ENCODE measurements around the gene LAMA2. TPM values are rescaled to one million over a fixed set of nuclear protein-coding genes. Genes with fewer than 3 reads are reported as not detected.

LAMA2 gene
- total RNA-seq, 1 experiment from 2014 or later, result 8.2 TPM

GRCh38 chr6:129292836-129293235, 409.9 kb downstream of the LAMA2 start:
- BruUV-seq (replicated peaks), result no TSS peak
- DNase-seq (ENCODE audit: low read depth, low spot score) (no peak), ATAC-seq (no peak)
- no peaks in the 10 kb centered on the region for H3K79me2 ChIP-seq (ENCODE audit: insufficient read depth, low read length)
- H3K27me3 ChIP-seq (ENCODE audit: insufficient read depth, low read length), result no peaks in the 10 kb centered on the region
- no peak overlapping the region for H3K4me3 ChIP-seq (replicated peaks in 1 of 2; ENCODE audit: low read depth in 1 of 2, low read length in 2 of 2)
- no peak overlapping the region for H3K4me2 ChIP-seq (ENCODE audit: low read length)
- H3K27ac ChIP-seq (ENCODE audit: low read depth, low read length), result no peak overlapping the region
- intact Hi-C loops (cut with micrococcal nuclease), result no loop called here
- no peaks in the 10 kb centered on the region for H3K4me1 ChIP-seq (ENCODE audit: control insufficient read depth in 1 of 2, insufficient read depth in 2 of 2, low read length in 2 of 2)
- H3K9me2 ChIP-seq (ENCODE audit: insufficient read depth), result peaks cover 2% of the 10 kb centered on the region; the same call in 1 of the 2 replicates
- RAD21 ChIA-PET (ENCODE audit: low non-redundant PET in 1 of 2, low total read pairs in 2 of 2, uncharacterized antibody in 2 of 2, unreplicated experiment in 2 of 2), result no interaction called here
- no peaks in the 10 kb centered on the region for H3K9me3 ChIP-seq (ENCODE audit: control insufficient read depth in 1 of 2, insufficient read depth in 1 of 2, low read depth in 1 of 2, low read length in 2 of 2)
- POLR2A ChIA-PET, result no interaction called here
- no peak overlapping the region for H2AFZ ChIP-seq (ENCODE audit: low read depth, low read length, poor library complexity, severe bottlenecking)
- CTCF ChIA-PET, result no interaction called here
- H3K9ac ChIP-seq (ENCODE audit: low read length), result no peak overlapping the region
- no peaks in the 10 kb centered on the region for H4K20me1 ChIP-seq (ENCODE audit: insufficient read depth)
- TF ChIP-seq FOSL1 (IDR thresholded peaks at IDR 0.05; ENCODE audit: low read depth) (no peak), JUND (IDR thresholded peaks at IDR 0.05) (no peak), EGR1 (IDR thresholded peaks at IDR 0.05; ENCODE audit: low read depth) (no peak), RAD21 (IDR thresholded peaks at IDR 0.05; ENCODE audit: low read depth) (no peak)
- no peaks in the 10 kb centered on the region for H3K36me3 ChIP-seq (ENCODE audit: control insufficient read depth in 1 of 2, insufficient read depth in 2 of 2, low read length in 2 of 2)

GRCh38 chr6:129297592-129297991, 414.7 kb downstream of the LAMA2 start:
- H3K9me3 ChIP-seq (ENCODE audit: control insufficient read depth in 1 of 2, insufficient read depth in 1 of 2, low read depth in 1 of 2, low read length in 2 of 2), result no peaks in the 10 kb centered on the region
- peak overlapping the region; percentile 0 for H2AFZ ChIP-seq (ENCODE audit: low read depth, low read length, poor library complexity, severe bottlenecking)
- ChIA-PET RAD21 (ENCODE audit: low non-redundant PET in 1 of 2, low total read pairs in 2 of 2, uncharacterized antibody in 2 of 2, unreplicated experiment in 2 of 2) (no interaction called here), POLR2A (no interaction called here), CTCF (no interaction called here)
- intact Hi-C loops (cut with micrococcal nuclease), result no loop called here
- ATAC-seq, result no peak
- no peak overlapping the region for H3K27ac ChIP-seq (ENCODE audit: low read depth, low read length)
- no peak overlapping the region for H3K4me2 ChIP-seq (ENCODE audit: low read length)
- H3K79me2 ChIP-seq (ENCODE audit: insufficient read depth, low read length), result no peaks in the 10 kb centered on the region
- no TSS peak for BruUV-seq (replicated peaks)
- no peaks in the 10 kb centered on the region for H3K36me3 ChIP-seq (ENCODE audit: control insufficient read depth in 1 of 2, insufficient read depth in 2 of 2, low read length in 2 of 2)
- no peak overlapping the region for H3K4me3 ChIP-seq (replicated peaks in 1 of 2; ENCODE audit: low read depth in 1 of 2, low read length in 2 of 2)
- TF ChIP-seq CTCF (IDR thresholded peaks at IDR 0.05 in 2 of 3, conservative IDR thresholded peaks at IDR 0.05 in 1 of 3; ENCODE audit: borderline replicate concordance in 1 of 3, insufficient read depth in 1 of 3, low read depth in 2 of 3, low read length in 2 of 3), result no peak
- TF ChIP-seq JUND (IDR thresholded peaks at IDR 0.05), result no peak
- no peak overlapping the region for H3K9ac ChIP-seq (ENCODE audit: low read length)
- no peaks in the 10 kb centered on the region for H3K27me3 ChIP-seq (ENCODE audit: insufficient read depth, low read length)
- H3K9me2 ChIP-seq (ENCODE audit: insufficient read depth), result peaks cover 2% of the 10 kb centered on the region; the same call in 1 of the 2 replicates
- DNase-seq (ENCODE audit: low read depth, low spot score), result no peak
- H4K20me1 ChIP-seq (ENCODE audit: insufficient read depth), result no peaks in the 10 kb centered on the region
- H3K4me1 ChIP-seq (ENCODE audit: control insufficient read depth in 1 of 2, insufficient read depth in 2 of 2, low read length in 2 of 2), result no peaks in the 10 kb centered on the region
